ENCODE measurements around the gene ALOX5AP. TPM values are rescaled to one million over a fixed set of nuclear protein-coding genes. Genes with fewer than 3 reads are reported as not detected.

Gene ALOX5AP
- total RNA-seq (2014; rRNA removed; shearing (Covaris generic)): not detected in 2 replicates

DNA sequence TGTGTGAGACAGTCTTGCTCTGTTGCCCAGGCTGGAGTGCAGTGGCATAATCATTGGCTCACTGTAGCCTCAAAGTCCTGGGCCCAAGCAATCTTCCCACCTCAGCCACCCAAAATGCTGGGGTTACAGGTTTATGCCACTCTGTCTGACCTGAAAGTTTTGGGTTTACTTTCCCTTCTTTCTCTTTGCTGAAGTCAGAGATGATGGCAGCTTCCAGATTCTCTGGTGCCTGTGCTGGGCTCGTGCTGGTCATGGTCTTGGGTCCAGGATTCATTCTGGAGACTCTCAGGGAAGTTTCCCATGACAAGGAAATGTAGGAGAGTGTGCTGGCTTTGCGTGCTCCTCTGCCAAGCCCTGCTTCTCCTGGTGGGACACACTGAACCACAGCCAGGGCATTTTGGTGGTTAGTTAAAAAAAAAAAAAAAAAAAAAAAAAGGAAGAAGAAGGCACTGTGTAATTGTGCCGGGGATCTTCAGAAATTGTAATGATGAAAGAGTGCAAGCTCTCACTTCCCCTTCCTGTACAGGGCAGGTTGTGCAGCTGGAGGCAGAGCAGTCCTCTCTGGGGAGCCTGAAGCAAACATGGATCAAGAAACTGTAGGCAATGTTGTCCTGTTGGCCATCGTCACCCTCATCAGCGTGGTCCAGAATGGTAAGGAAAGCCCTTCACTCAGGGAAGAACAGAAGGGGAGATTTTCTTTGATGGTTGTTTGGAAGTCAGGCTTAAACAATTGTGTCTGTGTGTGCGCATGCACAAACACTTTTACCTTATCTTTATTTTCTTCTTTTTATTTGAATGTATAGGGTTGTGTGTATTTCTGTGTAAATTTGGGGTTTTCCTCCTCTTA lies at the start of gene ALOX5AP:
ALOX5AP (plus strand) TSS at position 519 of the 847 bp plus-strand sequence; CDS start at position 582, 63 bp downstream.
- in situ Hi-C loops (cut with HindIII; ENCODE audit: low sequenced_read_pairs): no loop called here
- no peak for DNase-seq (ENCODE audit: low spot score)

DNA sequence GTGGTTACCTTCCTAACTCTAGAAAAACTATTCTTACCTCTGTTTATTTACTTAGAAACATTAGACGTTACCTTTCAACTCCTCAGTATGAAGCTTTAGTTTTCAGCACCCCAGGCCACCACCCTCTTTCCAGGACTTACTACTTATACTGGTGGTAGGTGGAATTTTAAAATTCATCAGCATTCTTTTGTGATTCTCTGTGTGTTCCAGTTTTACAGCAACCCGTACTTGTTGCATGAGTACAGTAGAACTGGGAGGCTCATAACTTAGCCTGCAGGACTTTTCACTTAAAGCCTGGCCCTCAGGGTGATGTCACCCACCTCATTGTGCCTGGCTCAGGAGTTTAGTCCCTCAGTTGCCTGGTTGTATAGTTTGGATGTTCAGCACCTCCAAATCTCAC lies 49.4 kb upstream of the ALOX5AP start:
- in situ Hi-C loops (cut with HindIII; ENCODE audit: low sequenced_read_pairs): no loop called here
- no peak for DNase-seq (ENCODE audit: low spot score)

DNA sequence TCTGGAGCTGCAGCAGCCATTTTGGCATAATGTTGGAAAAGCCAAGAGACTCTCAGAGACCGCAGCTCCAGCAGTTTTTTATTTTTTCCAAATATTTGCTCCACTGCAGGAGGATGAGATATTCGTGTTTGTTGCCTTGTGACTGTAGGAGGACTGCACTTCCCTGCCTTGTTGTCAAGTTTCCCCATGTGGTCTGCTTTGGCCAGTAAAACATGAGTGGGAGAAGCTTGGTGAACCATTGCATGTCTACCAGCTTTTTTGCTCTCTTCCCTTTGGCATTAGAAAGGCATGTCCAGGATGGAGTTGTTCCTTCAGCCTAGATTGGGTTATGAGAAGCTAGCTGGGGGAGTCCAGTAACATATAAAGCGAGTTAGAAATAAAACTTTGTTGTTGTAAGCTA lies 47.7 kb upstream of the ALOX5AP start:
- in situ Hi-C loops (cut with HindIII; ENCODE audit: low sequenced_read_pairs): no loop called here

DNA sequence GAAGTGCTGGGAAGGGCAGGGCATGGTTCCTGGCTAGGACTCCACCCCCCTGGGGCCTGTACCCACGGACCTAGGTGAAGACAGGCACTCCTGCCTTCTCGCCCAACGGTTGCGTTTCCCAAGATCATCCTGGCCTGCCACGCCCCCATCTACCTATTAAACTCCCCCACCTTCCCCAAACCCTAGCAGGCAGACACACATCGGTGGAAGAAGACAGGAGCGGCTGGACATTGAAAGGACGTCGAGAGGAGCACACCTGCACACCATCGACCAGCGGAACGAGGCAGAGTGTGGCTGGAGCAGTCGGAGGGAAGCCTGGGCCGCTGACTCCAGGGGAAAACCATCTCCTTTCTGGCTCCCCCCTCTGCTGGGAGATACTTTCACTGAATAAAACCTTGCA lies 45.6 kb upstream of the ALOX5AP start:
- in situ Hi-C loops (cut with HindIII; ENCODE audit: low sequenced_read_pairs): no loop called here
- no peak for DNase-seq (ENCODE audit: low spot score)

More for the DNA sequence above, 47.7 kb upstream of the ALOX5AP start:
- DNase-seq (ENCODE audit: low spot score): no peak

DNA sequence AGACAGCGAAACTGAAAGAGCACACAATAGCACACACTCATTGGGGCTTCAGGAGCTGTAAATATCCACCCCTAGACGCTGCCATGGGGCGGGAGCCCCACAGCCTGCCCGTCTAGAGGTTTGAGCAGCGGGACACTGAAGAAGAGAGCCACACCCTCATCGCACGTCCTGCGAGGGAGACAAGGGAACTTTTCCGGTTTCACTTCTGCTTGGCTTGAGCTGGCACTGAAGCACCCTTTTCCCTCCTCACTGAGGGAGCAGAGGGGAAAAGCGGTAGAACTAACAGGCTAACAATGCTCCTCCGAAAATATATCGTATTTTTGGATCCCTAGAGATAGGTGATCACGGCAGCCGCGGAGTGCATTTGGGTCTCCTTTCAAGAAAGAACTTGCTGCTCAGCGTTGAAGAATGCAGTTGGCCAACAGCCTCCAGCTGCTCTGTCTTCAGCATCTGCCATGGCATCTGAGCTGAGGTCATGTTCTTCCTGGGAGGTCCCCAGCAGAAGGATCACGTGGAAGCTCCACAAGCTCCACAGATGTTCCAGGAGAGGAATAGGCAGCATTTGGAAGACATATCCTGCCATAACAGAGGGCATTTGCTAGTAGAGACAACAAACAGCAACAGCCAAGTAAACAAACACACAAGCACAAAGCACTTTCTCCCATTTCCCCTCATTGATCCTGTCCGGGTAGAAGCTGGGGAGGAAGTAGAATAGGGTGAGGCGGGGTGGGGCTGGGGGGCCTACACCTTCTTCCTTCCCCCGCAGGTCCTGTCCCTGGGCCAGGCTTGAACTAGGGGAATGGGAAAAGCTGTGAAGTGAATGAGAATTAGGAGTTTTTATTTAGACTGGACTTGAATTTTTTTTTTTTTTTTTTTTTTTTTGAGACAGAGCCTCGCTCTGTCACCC lies 44.8 kb upstream of the ALOX5AP start:
- in situ Hi-C loops (cut with HindIII; ENCODE audit: low sequenced_read_pairs): no loop called here
- no peak for DNase-seq (ENCODE audit: low spot score)

DNA sequence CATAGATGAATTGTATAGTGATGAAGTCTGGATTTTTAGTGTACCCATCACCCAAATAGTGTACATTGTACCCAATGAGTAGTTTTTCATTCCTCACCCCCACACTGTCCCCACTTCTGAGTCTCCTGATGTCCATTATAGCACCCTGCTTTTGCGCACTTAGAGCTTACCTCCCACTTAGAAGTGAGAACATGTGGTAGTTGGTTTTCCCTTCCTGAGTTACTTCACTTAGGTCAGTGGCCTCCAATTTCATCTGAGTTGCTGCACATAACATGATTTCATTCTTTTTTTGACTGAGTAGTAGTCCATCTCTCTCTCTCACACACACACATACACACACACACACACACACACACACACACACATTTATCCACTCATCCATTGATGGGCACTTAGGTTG lies 43.2 kb upstream of the ALOX5AP start:
- DNase-seq (ENCODE audit: low spot score): no peak
- in situ Hi-C loops (cut with HindIII; ENCODE audit: low sequenced_read_pairs): no loop called here

DNA sequence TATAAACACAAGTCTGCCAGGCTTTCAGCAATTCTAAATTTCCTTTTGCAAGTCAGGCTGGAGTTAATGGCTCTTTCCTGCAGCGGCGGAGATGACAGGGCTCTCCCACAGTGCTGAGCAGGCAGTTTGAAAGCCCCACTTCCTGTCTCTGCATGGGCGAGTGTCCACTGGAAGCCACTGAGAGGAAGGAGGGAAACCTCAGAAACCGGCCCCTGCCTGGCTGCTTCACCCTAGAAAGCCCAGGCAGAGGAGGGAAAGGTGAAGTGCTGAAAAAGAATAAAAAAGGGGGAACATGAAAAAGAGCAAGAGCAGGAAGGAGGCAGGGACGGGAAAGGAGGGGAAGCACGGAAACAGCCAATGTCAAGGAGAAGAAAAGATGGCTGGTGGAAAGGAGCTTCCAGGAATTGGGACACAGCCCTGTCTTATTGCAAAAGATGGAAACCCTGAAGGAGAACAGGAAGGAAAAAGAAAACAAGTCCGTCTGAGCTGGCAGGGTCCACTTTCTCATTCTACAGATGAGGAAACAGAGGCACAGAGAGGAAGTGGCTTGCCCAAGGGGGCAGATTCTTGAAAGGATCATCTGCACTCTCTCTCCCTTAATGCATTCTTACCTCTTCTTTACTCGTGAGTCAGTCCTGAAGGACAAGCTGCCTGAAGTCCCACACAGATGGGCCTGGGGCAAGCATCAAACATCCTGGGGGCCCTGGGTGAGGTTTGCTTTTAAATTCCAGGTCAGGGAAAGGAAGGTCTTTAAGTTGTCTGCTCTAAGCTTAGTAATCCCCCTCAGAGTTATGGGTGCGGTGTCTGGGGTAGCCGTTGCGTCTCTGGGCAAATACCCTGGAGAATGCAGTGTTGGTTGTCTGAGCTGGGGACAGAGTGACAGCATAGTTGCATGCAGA lies 38.8 kb upstream of the ALOX5AP start:
- in situ Hi-C loops (cut with HindIII; ENCODE audit: low sequenced_read_pairs): no loop called here
- DNase-seq (ENCODE audit: low spot score): peak; percentile 16

DNA sequence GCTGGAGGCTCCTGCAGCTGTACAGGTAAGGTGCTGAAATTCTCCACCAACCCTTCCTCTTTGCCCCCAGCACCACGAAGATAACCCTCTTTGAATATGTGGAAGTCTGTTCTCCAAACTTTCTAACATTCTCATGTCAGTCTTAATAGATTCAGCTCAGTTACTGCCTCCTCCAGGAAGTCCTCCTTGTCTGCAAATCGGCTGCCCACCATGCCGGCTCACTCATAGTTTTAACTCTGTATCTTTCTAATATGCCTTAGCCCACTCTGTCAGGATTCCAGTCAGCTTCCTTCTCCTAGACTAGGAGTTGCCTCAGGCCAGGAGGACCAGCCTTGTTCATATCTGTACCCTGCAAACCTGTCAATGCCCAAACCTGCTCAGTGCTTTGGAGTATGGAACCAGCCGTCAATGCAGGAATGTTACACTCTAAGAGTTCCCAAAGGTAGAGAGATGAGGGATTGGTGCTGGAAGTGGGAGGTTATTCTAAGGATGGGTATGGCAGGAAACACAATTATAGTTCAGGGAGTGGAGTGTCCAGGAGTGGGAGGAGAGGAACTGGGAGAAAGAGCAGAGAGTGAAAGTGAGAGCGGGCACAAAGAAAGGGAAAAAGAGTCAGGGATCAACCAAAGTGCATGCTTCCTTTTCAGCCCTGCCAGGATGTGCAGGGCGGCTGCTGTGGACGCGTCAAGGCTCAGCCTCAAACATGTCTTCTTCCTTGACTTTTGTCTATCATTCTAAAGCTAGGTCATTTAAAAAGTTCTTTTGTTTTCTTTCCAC lies 38.0 kb upstream of the ALOX5AP start:
- DNase-seq (ENCODE audit: low spot score): no peak
- in situ Hi-C loops (cut with HindIII; ENCODE audit: low sequenced_read_pairs): no loop called here

DNA sequence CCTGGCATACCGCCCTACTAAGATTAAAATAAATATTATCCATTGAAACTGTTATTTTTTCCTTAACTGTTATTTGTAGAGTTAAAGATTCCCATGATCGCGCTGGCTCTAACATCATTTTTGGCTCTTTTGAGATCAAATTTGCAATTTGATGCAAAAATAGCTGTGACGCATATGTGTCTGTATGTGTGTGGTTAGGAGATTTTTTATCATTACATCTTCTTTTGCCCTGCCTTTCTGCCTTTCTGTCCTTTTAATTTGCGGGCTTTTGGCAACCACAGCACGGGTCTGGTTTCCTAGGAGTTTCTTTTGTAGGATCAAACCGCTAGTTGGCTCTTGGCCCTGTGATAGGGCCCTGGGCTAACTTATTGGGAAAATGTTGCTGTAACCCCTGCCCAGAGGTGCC lies 37.3 kb upstream of the ALOX5AP start:
- DNase-seq (ENCODE audit: low spot score): no peak
- in situ Hi-C loops (cut with HindIII; ENCODE audit: low sequenced_read_pairs): no loop called here

DNA sequence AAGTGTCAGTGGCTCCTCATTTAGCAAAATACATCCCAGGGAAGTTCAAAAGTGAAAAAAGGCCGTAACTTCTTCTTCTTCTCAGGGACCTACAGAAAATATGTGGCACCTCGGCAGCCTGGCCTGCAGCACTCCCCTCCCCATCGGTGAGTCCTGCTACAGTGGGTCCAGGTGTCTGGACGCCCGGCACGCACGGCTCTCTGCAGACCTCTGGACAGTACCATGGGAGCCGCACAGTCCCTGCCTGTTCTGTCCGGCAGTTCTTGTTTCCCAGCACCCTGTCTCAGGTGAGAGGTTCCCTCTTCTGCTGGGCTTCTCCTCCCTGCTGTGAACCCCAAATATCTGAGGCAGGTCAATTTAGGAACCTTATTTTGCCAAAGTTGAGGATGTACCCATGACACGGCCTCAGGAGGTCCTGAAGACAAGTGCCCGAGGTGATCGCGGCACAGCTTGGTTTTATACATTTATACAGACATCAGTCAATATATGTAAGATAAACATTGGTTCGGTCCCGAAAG lies 36.8 kb upstream of the ALOX5AP start:
- in situ Hi-C loops (cut with HindIII; ENCODE audit: low sequenced_read_pairs): no loop called here

DNA sequence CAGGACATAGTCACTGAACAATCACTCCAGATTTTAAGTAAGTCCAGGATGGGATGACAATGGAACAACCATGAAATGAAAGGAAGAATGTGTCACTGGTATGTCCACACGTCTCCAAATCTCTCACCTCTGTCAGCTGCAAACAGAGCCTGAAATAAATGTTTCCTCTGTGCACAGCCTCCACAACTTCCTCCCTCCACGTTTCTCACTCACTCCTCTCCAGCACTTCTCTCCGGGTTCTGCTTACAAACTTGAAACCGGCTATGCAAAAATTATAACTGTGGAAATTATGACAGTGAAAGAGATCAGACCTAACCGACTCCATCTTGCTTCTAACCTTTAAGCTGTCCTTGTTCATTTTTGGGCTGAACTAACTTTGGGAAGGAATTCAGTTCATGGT lies 35.0 kb upstream of the ALOX5AP start:
- in situ Hi-C loops (cut with HindIII; ENCODE audit: low sequenced_read_pairs): no loop called here
- no peak for DNase-seq (ENCODE audit: low spot score)

More for the DNA sequence above, 36.8 kb upstream of the ALOX5AP start:
- no peak for DNase-seq (ENCODE audit: low spot score)

DNA sequence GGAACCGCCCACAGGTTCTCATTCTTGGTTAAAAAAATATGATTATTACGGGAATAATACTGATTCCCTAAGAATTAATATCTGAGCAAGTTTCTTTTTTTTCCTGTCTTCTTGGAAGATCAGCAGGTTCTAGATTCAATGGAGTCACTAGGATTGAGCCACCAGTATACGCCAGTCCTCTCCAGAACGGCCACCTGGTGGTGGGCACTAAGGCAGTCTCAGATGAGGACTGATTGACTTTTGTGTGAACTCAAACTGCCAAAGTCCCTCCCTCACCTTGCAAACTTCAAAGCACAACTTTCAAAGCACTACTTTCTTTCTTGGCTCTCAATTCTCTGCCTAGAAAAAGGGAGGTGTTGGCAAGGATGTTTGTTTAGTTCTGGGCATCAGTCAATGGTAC lies 33.3 kb upstream of the ALOX5AP start:
- DNase-seq (ENCODE audit: low spot score): no peak
- in situ Hi-C loops (cut with HindIII; ENCODE audit: low sequenced_read_pairs): no loop called here

DNA sequence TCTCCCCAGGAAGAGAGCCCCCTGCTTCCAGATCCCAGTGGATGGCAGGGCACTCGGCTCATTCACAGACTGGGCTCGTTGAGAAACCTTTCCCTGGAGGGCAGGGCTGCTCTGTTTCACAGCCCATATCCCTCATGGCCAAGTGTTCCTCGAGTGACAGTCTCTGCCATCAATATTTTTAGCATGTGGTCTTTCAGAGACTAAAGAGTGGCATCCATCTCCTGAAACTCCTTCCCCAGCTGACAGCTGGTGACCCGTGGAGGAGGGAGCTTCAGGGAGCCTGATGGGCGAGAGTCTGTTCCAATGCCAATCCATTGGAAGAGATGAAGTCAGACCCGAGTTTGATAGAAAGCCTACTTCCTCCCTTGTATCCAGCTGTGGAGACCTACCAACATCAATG lies 30.7 kb upstream of the ALOX5AP start:
- no peak for DNase-seq (ENCODE audit: low spot score)
- in situ Hi-C loops (cut with HindIII; ENCODE audit: low sequenced_read_pairs): no loop called here

DNA sequence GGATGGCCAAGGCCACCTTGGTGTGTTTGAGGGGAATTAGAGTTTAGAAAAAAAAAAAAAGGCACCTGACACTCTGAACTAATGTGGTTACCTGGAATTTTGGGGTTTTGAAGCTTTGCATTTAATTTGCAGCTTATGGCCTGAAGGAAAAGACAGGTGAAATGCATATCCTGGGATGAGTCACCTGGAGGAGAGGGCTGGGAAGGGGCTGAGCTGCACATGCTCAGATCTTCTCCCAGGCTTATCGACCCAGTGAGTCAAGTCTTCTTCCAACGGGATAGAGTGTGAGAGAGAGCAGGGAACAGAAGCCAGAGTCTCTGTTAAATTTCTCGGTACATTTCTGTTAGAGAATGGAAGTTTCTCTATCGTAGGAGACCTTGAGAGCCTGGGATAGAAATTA lies 29.7 kb upstream of the ALOX5AP start:
- in situ Hi-C loops (cut with HindIII; ENCODE audit: low sequenced_read_pairs): no loop called here
- DNase-seq (ENCODE audit: low spot score): no peak

DNA sequence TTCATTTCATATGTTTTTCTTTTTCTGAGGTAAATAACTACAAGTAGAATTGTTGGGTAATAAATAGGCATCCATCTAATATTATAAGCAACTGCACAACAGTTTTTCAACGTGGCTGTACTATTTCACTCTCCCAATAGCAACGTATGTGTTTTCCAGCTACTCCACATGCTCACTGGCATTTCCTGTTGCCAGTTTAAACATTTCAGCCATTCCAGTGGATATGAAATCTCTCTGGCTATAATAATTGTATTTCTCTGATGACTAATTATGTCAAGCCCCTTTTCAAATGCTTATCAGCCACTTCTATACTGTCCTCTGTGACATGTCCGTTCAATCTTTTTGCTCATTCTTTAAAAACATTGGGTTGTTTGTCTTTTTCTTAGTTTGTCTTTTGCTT lies 26.8 kb upstream of the ALOX5AP start:
- in situ Hi-C loops (cut with HindIII; ENCODE audit: low sequenced_read_pairs): no loop called here
- no peak for DNase-seq (ENCODE audit: low spot score)

DNA sequence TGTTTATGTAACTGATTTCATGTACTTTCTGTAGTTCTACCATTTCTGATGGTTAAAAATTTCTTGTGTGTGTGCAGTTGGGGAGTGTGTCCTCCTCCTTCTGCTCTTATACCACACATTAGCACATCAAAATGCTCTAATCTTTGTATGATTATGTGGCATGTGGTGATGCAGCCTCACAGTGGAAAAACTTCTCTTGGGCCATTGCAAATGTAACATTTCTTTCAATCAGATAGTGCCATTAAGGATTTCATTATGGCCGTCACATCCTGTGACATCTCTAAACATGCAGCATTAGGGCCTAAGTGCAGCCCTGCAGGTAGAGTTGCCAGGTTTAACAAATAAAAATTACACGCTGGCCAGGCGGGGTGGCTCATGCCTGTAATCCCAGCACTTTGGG lies 24.9 kb upstream of the ALOX5AP start:
- no peak for DNase-seq (ENCODE audit: low spot score)
- in situ Hi-C loops (cut with HindIII; ENCODE audit: low sequenced_read_pairs): no loop called here

DNA sequence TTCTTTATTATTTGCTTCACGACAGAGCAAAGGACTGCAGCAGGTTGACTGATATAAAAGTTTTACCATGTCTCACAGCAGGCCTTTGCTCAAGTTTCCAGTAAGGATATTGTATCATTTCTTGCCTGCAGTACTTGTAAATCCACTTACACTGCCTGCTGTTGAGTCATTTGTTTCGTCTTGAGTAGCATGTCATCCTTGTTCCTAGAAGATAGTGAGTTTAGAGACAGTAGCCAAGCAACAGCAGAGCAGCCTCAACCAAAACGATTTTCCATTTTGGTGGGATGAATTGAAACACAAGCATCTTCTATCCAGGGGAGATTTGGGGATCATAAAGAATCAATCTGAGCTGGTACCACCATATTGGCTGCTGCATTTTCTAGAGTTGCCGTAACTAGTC lies 24.0 kb upstream of the ALOX5AP start:
- DNase-seq (ENCODE audit: low spot score): no peak
- in situ Hi-C loops (cut with HindIII; ENCODE audit: low sequenced_read_pairs): no loop called here

DNA sequence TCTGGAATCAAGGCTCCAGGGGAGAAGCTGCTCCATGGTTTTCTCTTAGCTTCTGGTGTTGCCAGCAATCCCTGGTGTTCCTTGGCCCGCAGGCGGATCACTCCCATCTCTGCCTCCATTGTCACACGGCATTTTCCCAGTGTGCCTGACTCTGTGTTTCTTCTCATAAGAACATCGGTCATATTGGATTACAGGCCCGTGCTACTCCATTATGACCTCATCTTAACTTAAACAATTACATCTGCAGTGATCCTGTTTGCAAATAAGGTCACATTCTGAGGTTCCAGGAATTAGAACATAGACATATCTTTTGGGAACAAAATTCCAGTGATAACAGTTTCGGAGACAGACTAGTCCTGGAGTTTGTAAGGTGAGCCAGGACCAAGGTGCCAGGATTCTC lies 23.5 kb upstream of the ALOX5AP start:
- DNase-seq (ENCODE audit: low spot score): no peak
- in situ Hi-C loops (cut with HindIII; ENCODE audit: low sequenced_read_pairs): no loop called here
